ENCODE data around the gene LGALS14.
"Not testable (repeated sequence)": the region's sequence is repeated elsewhere in the genome, so short reads cannot be mapped to it uniquely, and the experiment has no call there.

LGALS14 gene

GRCh38 chr19:39670998-39671397 lies 33.3 kb upstream of the LGALS14 start:
- no peak for DNase-seq (ENCODE audit: low read depth)
- TF ChIP-seq MAX (IDR thresholded peaks at IDR 0.05; ENCODE audit: low read depth, low read length) (no peak), CTCF (IDR thresholded peaks at IDR 0.05; ENCODE audit: low read depth, low read length) (no peak), POLR2A (IDR thresholded peaks at IDR 0.05; ENCODE audit: extremely low read depth, insufficient read length) (no peak), MYC (IDR thresholded peaks at IDR 0.05; ENCODE audit: low read depth, low read length) (no peak)
- no peak overlapping the region for H3K4me3 ChIP-seq (ENCODE audit: low read depth, low read length)

DNA sequence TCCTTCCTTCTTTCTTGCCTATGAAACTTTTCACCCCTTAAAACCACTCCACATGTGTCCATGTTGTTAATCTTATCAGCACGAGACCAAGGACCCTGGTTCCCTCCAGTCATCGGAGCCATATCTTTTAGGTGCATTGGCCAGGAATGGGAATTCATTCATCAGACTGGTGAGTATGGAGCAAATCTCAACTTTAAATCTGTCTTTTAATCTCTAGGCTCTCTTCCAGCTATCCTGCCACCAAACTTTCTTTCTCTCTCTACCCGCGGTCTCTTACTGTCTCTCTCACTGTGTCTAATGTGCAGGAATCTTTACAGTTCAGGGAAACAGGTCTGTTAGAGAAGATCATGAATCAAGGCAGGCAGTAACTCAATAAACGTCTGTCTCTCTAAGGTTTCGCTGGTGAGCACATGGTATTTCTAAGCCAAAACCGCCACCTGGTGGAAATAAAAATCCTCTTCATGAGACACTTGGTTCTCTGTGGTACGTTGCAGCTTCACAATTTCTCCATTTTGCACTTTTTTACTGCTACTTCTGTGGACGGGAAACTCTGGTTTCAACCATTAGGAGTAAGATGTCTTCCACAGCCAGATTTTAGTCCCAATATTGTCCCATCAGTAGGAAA lies 32.4 kb upstream of the LGALS14 start:
- H3K4me3 ChIP-seq (ENCODE audit: low read depth, low read length), result no peak overlapping the region
- peak; percentile 52 for DNase-seq (ENCODE audit: low read depth)
- TF ChIP-seq MYC (IDR thresholded peaks at IDR 0.05; ENCODE audit: low read depth, low read length) (0 out of 2 replicates have a peak, but pooled peaks have one; percentile 10), MAX (IDR thresholded peaks at IDR 0.05; ENCODE audit: low read depth, low read length) (peak; percentile 88), POLR2A (IDR thresholded peaks at IDR 0.05; ENCODE audit: extremely low read depth, insufficient read length) (no peak), CTCF (IDR thresholded peaks at IDR 0.05; ENCODE audit: low read depth, low read length) (peak; percentile 18)

DNA sequence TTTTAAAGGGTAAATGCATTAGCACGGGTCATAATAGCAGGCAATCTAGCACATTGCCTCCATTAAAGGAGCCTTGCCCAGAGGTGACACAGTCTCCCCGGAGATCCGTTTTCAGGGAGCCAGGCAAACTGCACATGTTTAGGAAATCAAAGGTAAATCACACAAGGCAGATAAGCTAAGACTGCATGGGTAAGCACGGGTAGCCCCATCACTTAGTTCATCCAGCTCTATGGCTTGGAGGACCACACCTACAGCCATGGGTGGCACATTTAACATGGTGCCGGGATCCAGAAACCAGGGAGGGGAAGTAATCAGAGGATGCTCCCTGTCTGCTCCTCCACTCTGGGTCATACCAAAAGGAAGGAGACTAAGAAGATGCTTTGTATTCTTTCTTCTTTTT lies 31.8 kb upstream of the LGALS14 start:
- DNase-seq (ENCODE audit: low read depth), result no peak
- TF ChIP-seq CTCF (IDR thresholded peaks at IDR 0.05; ENCODE audit: low read depth, low read length) (no peak), MAX (IDR thresholded peaks at IDR 0.05; ENCODE audit: low read depth, low read length) (no peak), POLR2A (IDR thresholded peaks at IDR 0.05; ENCODE audit: extremely low read depth, insufficient read length) (no peak), MYC (IDR thresholded peaks at IDR 0.05; ENCODE audit: low read depth, low read length) (no peak)
- no peak overlapping the region for H3K4me3 ChIP-seq (ENCODE audit: low read depth, low read length)

DNA sequence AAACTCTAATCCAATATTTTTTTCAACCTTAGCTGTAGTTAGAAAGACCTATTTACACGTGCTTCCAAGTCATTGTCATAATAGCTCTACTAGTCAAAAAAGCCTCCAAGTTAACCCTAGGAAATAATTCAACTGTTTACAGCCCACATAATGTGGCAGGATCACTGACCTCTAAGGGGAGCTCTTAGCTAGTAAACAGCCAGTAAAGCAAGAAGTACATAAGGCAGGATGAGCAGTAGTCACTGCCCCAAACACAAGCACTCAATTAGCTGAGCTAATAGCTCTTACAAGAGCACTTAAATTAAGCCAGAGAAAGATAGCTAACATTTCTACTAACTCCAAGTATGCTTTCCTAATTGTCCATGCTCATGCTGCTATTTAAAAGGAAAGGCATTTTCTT lies 30.4 kb upstream of the LGALS14 start:
- H3K4me3 ChIP-seq (ENCODE audit: low read depth, low read length); DNase-seq (ENCODE audit: low read depth): not testable (repeated sequence)

DNA sequence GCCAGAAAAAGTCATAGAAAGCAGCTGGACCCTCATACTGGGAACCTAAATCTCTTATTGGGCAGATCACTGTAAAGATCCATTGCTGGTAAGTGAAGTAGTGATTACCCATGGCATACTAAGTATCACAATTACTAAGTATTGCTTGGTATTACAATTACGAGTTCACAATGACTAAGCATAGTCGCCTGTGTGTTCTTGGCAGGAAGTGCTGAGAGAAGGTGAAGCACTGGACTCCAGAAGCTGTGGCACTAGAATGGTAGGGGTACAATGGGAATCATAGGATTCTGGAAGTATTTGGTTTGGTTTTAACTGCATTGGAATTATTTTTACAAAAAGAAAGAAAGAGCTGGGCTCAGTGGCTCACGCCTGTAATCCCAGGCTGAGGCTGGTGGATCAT lies 28.3 kb upstream of the LGALS14 start:
- no peak for DNase-seq (ENCODE audit: low read depth)
- TF ChIP-seq CTCF (IDR thresholded peaks at IDR 0.05; ENCODE audit: low read depth, low read length) (no peak), MYC (IDR thresholded peaks at IDR 0.05; ENCODE audit: low read depth, low read length) (no peak), MAX (IDR thresholded peaks at IDR 0.05; ENCODE audit: low read depth, low read length) (no peak), POLR2A (IDR thresholded peaks at IDR 0.05; ENCODE audit: extremely low read depth, insufficient read length) (no peak)
- no peak overlapping the region for H3K4me3 ChIP-seq (ENCODE audit: low read depth, low read length)

DNA sequence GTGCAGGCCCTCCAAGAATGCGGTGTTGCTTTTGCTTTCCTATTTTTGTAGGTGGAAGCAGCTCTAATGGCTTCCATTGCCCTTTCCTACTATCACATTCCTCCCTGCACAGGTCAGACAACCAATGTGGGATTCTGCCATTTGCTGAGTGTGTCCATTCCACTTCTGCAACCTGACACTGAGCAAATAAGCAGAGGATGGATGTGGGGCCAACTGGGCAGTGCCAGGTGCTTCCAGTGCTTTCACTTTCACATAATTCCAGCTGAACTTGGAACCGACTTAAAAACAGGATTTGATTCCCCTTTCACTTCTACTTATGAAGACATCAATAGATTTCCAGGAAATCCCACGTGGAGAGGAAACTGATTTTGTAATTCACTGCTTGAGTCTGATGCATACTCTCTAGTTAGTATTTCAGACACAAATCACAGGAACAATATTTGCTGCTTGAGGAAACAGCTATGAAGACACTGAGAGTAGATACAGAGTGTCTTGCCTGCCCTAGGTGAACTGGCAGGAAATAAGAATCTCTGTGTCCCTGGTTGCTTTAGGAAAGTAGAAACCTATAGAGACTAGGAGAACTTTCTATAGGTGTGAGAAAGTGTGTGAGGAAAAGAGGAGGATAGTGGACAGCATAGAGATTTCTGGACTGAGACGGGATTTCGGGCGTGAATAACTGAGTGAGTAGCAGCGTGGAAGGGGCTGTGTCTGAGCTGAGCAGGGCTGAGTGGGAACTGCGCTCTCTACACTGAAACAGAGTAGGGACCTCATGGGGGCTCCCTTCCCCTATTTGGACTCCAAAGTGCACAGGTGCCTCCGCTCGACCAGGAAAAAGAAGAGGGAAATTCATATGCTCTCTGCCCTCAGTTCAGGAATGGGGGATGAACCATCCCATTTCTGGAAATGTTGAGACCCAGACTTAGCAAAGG lies 26.1 kb upstream of the LGALS14 start:
- no peak for DNase-seq (ENCODE audit: low read depth)
- TF ChIP-seq CTCF (IDR thresholded peaks at IDR 0.05; ENCODE audit: low read depth, low read length) (no peak), MAX (IDR thresholded peaks at IDR 0.05; ENCODE audit: low read depth, low read length) (no peak), POLR2A (IDR thresholded peaks at IDR 0.05; ENCODE audit: extremely low read depth, insufficient read length) (no peak)
- no peak overlapping the region for H3K4me3 ChIP-seq (ENCODE audit: low read depth, low read length)

Measured in NB4 (cell line).